ENCODE results near the gene DNAJA3.
A peak's percentile ranks its signal among the peaks of the same experiment; 100 is the strongest.

The DNAJA3 gene

GRCh38 chr16:4481526-4481925, 55.9 kb downstream of the DNAJA3 start:
- H3K4me3 ChIP-seq (ENCODE audit: low read depth, low read length), result no peak overlapping the region
- no peak for TF ChIP-seq CTCF (conservative IDR thresholded peaks at IDR 0.05; ENCODE audit: low read depth, low read length)
- DNase-seq (ENCODE audit: low read depth), result no peak

GRCh38 chr16:4481963-4482362, 56.3 kb downstream of the DNAJA3 start:
- DNase-seq (ENCODE audit: low read depth), result no peak
- no peak for TF ChIP-seq CTCF (conservative IDR thresholded peaks at IDR 0.05; ENCODE audit: low read depth, low read length)
- no peak overlapping the region for H3K4me3 ChIP-seq (ENCODE audit: low read depth, low read length)

GRCh38 chr16:4486126-4486893, 60.6 kb downstream of the DNAJA3 start:
- no peak for TF ChIP-seq CTCF (conservative IDR thresholded peaks at IDR 0.05; ENCODE audit: low read depth, low read length)
- no peak for DNase-seq (ENCODE audit: low read depth)
- no peak overlapping the region for H3K4me3 ChIP-seq (ENCODE audit: low read depth, low read length)

- no peak overlapping the region for H3K4me3 ChIP-seq (ENCODE audit: low read depth, low read length)
- TF ChIP-seq CTCF (conservative IDR thresholded peaks at IDR 0.05; ENCODE audit: low read depth, low read length), result no peak
- DNase-seq (ENCODE audit: low read depth), result peak; percentile 78
Observed at GRCh38 chr16:4487955-4488498, 62.4 kb downstream of the DNAJA3 start.

GRCh38 chr16:4488499-4488967, 62.9 kb downstream of the DNAJA3 start:
- H3K4me3 ChIP-seq (ENCODE audit: low read depth, low read length), result no peak overlapping the region
- no peak for TF ChIP-seq CTCF (conservative IDR thresholded peaks at IDR 0.05; ENCODE audit: low read depth, low read length)

GRCh38 chr16:4489030-4489429, 63.4 kb downstream of the DNAJA3 start:
- TF ChIP-seq CTCF (conservative IDR thresholded peaks at IDR 0.05; ENCODE audit: low read depth, low read length), result no peak
- DNase-seq (ENCODE audit: low read depth), result peak; percentile 87
- no peak overlapping the region for H3K4me3 ChIP-seq (ENCODE audit: low read depth, low read length)

More at GRCh38 chr16:4488499-4488967, 62.9 kb downstream of the DNAJA3 start:
- no peak for DNase-seq (ENCODE audit: low read depth)

GRCh38 chr16:4491898-4492297, 66.2 kb downstream of the DNAJA3 start:
- DNase-seq (ENCODE audit: low read depth), result no peak
- TF ChIP-seq CTCF (conservative IDR thresholded peaks at IDR 0.05; ENCODE audit: low read depth, low read length), result no peak
- H3K4me3 ChIP-seq (ENCODE audit: low read depth, low read length), result no peak overlapping the region

Data from choroid plexus epithelial cell (primary cell).